IMR-90 (cell line): Measurements from ENCODE around the gene CAPN2. TPM values are rescaled to one million over a fixed set of nuclear protein-coding genes. Genes with fewer than 3 reads are reported as not detected.

Experiments used
- ATAC-seq: fragments of 200-7000 bp; cut with Tn5 transposase; 2 replicates; pipeline ENCODE4 v1.9.1; 2020; ENCODE audit warnings: low read depth, mild to moderate bottlenecking, moderate library complexity
- BruUV-seq: library from RNA; stranded (reverse); fragments of 400-500 nt; replicated peaks from 2 replicates; lab custom pipeline; 2021; lab: Mats Ljungman, UMichigan
- CTCF ChIA-PET: fragments of 300-600 bp; formaldehyde crosslinking; extraction: SDS; loops from one replicate; lab custom pipeline; 2021; ENCODE audit warnings: antibody characterized with exemption; lab: Yijun Ruan, JAX
- POLR2A ChIA-PET: fragments of 300-600 bp; sonication (Branson Sonifier 250); formaldehyde crosslinking; loops from one replicate; lab custom pipeline; 2022; ENCODE audit warnings: antibody characterized with exemption; ENCODE audit not compliant: unreplicated experiment; lab: Charles Lee
- DNase-seq: peaks from one replicate; pipeline ENCODE4 v3.0.0; 2013
- H2AFZ ChIP-seq: replicated peaks from 2 replicates; pipeline ENCODE3; 2013; ENCODE audit warnings: low read length, mild to moderate bottlenecking; ENCODE audit not compliant: poor library complexity
- H2AK5ac ChIP-seq: 2 replicates; pipeline ENCODE4 v1.6.1; 2013; ENCODE audit warnings: low read depth, low read length, inconsistent platforms
- H2AK9ac ChIP-seq: replicated peaks from 2 replicates; pipeline ENCODE3; 2013; ENCODE audit warnings: mild to moderate bottlenecking, low read depth, low read length, moderate library complexity; ENCODE audit not compliant: poor library complexity
- H2BK120ac ChIP-seq: 2 replicates; pipeline ENCODE4 v1.6.1; 2013; ENCODE audit warnings: low read depth, low read length, inconsistent platforms
- H2BK15ac ChIP-seq: 3 replicates; pipeline ENCODE4 v1.6.1; 2013; ENCODE audit warnings: low read depth, low read length, inconsistent platforms
- H2BK20ac ChIP-seq: 2 replicates; pipeline ENCODE4 v1.6.1; 2013; ENCODE audit warnings: low read depth, mild to moderate bottlenecking, inconsistent platforms, low read length, moderate library complexity
- H2BK5ac ChIP-seq: 2 replicates; pipeline ENCODE4 v1.6.1; 2013; ENCODE audit warnings: mild to moderate bottlenecking, low read depth, low read length, inconsistent platforms; ENCODE audit not compliant: poor library complexity, severe bottlenecking
- H3K14ac ChIP-seq: replicated peaks from 2 replicates; pipeline ENCODE4 v1.6.1; 2013; ENCODE audit warnings: low read depth, low read length, inconsistent platforms
- H3K18ac ChIP-seq: 2 replicates; pipeline ENCODE4 v1.6.1; 2013; ENCODE audit warnings: low read depth, low read length, control low read depth
- H3K23ac ChIP-seq: 2 replicates; pipeline ENCODE4 v1.6.1; 2013; ENCODE audit warnings: low read depth, low read length, inconsistent platforms
- H3K27ac ChIP-seq: 2 replicates; pipeline ENCODE4 v1.5.1; 2013; ENCODE audit warnings: mild to moderate bottlenecking, control low read depth, low read length; ENCODE audit not compliant: insufficient read depth
- H3K27me3 ChIP-seq: 2 replicates; pipeline ENCODE4 v1.6.1; 2013; ENCODE audit warnings: low read length; ENCODE audit not compliant: control insufficient read depth, insufficient read depth
- H3K36me3 ChIP-seq: 2 replicates; pipeline ENCODE4 v1.6.1; 2013; ENCODE audit warnings: low read length, mixed read lengths; ENCODE audit not compliant: control insufficient read depth, insufficient read depth
- H3K4ac ChIP-seq: 2 replicates; pipeline ENCODE4 v1.6.1; 2013; ENCODE audit warnings: low read depth, low read length, inconsistent platforms
- H3K4me1 ChIP-seq: 2 replicates; pipeline ENCODE4 v1.6.1; 2013; ENCODE audit warnings: low read length, mixed read lengths; ENCODE audit not compliant: control insufficient read depth, insufficient read depth
- H3K4me2 ChIP-seq: 2 replicates; pipeline ENCODE4 v1.6.1; 2013; ENCODE audit warnings: low read depth, mild to moderate bottlenecking, control low read depth, low read length, moderate library complexity
- H3K4me3 ChIP-seq: 2 replicates; pipeline ENCODE4 v1.5.1; 2013; ENCODE audit warnings: low read depth, mild to moderate bottlenecking, control low read depth, low read length, moderate library complexity; ENCODE audit not compliant: insufficient read depth
- H3K56ac ChIP-seq: 2 replicates; pipeline ENCODE4 v1.6.1; 2013; ENCODE audit warnings: low read length, inconsistent platforms; ENCODE audit not compliant: insufficient read depth; ENCODE audit errors: extremely low read depth
- H3K79me1 ChIP-seq, 2 experiments: 2 replicates each; pipeline ENCODE4 v1.6.1; 2013; ENCODE audit warnings: low read length in 2 of 2, inconsistent platforms in 1 of 2, low read depth in 1 of 2
- H3K9ac ChIP-seq: 2 replicates; pipeline ENCODE4 v1.6.1; 2013; ENCODE audit warnings: low read depth, low read length, control low read depth
- H3K9me1 ChIP-seq: 2 replicates; pipeline ENCODE4 v1.6.1; 2013; ENCODE audit warnings: low read length, inconsistent platforms; ENCODE audit not compliant: insufficient read depth
- H3K9me3 ChIP-seq: 2 replicates; pipeline ENCODE4 v1.6.1; 2013; ENCODE audit warnings: low read length; ENCODE audit not compliant: control insufficient read depth, insufficient read depth
- H4K20me1 ChIP-seq: 2 replicates; pipeline ENCODE4 v1.6.1; 2013; ENCODE audit warnings: low read length, inconsistent platforms; ENCODE audit not compliant: insufficient read depth
- H4K5ac ChIP-seq: 2 replicates; pipeline ENCODE4 v1.6.1; 2013; ENCODE audit warnings: mild to moderate bottlenecking, low read depth, low read length, control low read depth
- H4K8ac ChIP-seq, 2 experiments: 2 replicates each; pipeline ENCODE4 v1.6.1; 2013; ENCODE audit warnings: low read depth in 2 of 2, low read length in 2 of 2, control low read depth in 1 of 2, inconsistent platforms in 1 of 2
- H4K91ac ChIP-seq: 2 replicates; pipeline ENCODE4 v1.6.1; 2013; ENCODE audit warnings: low read depth, low read length, inconsistent platforms; ENCODE audit not compliant: insufficient read depth
- BHLHE40 ChIP-seq: fragments of 150-350 bp; IDR thresholded peaks from 2 replicates; pipeline ENCODE4 v1.6.1; 2016; ENCODE audit warnings: mild to moderate bottlenecking, low read depth, low read length
- CEBPB ChIP-seq: IDR thresholded peaks from 2 replicates; pipeline ENCODE4 v1.6.1; 2012; ENCODE audit warnings: low read depth, low read length, improper control_type of control experiment
- CHD1 ChIP-seq: IDR thresholded peaks from 2 replicates; pipeline ENCODE4 v1.6.1; 2012; ENCODE audit warnings: low read depth, low read length, improper control_type of control experiment
- ELK1 ChIP-seq: fragments of 150-350 bp; IDR thresholded peaks from 2 replicates; pipeline ENCODE4 v1.6.1; 2016; ENCODE audit warnings: low read depth, mild to moderate bottlenecking, low read length, moderate library complexity, borderline replicate concordance
- MAFK ChIP-seq: IDR thresholded peaks from 2 replicates; pipeline ENCODE4 v1.6.1; 2012; ENCODE audit warnings: low read depth, low read length, improper control_type of control experiment
- MXI1 ChIP-seq: IDR thresholded peaks from 2 replicates; pipeline ENCODE4 v1.6.1; 2012; ENCODE audit warnings: low read depth, mild to moderate bottlenecking, low read length, moderate library complexity, borderline replicate concordance
- NFE2L2 ChIP-seq: fragments of 150-350 bp; IDR thresholded peaks from 2 replicates; pipeline ENCODE4 v1.6.1; 2016; ENCODE audit warnings: low read depth, mild to moderate bottlenecking, low read length
- RAD21 ChIP-seq: IDR thresholded peaks from 2 replicates; pipeline ENCODE4 v1.6.1; 2012; ENCODE audit warnings: low read length, improper control_type of control experiment
- RCOR1 ChIP-seq: IDR thresholded peaks from 2 replicates; pipeline ENCODE4 v1.6.1; 2012; ENCODE audit warnings: mild to moderate bottlenecking, low read length, improper control_type of control experiment; ENCODE audit not compliant: insufficient replicate concordance
- RFX5 ChIP-seq: IDR thresholded peaks from 2 replicates; pipeline ENCODE4 v1.8.0; 2012; ENCODE audit warnings: low read depth, mild to moderate bottlenecking, low read length, moderate library complexity
- USF2 ChIP-seq: fragments of 150-350 bp; IDR thresholded peaks from 2 replicates; pipeline ENCODE4 v1.6.1; 2017; ENCODE audit warnings: mild to moderate bottlenecking, antibody characterized with exemption, low read length, low read depth
- WGBS, 2 experiments: methylation state at CpG; one replicate each; pipeline versions ENCODE4 v1.1.5 to v1.1.7; 2013; ENCODE audit warnings: missing lambda C conversion rate in 2 of 2; ENCODE audit not compliant: insufficient read length in 1 of 2; ENCODE audit errors: extremely low coverage in 2 of 2; 5-methylcytosine and 5-hydroxymethylcytosine counted together
- dilution Hi-C: fragments of 300-500 bp; cut with HindIII; formaldehyde crosslinking; loops from one replicate; pipeline ENCODE4 v1.14.3; 2018; ENCODE audit warnings: low sequenced_read_pairs; ENCODE audit not compliant: unreplicated experiment
- in situ Hi-C: fragments of 300-500 bp; cut with MboI; formaldehyde crosslinking; loops from 3 replicates; pipeline ENCODE4 v1.14.3; 2019; ENCODE audit warnings: low sequenced_read_pairs, inconsistent platforms, mixed read lengths
- intact Hi-C: fragments of 100-400 bp; cut with micrococcal nuclease; formaldehyde crosslinking; loops from 2 replicates; pipeline ENCODE4 v1.10.0; 2022
- polyA plus RNA-seq, 3 experiments: library from polyadenylated mRNA; depleted of rRNA; stranded (reverse); fragments of >200 nt; gene quantifications; 2 replicates each; pipeline ENCODE4 v1.2.3, GENCODE V29; 2012; ENCODE audit warnings: low replicate concordance in 1 of 3
- total RNA-seq: library from RNA; depleted of rRNA; stranded (reverse); fragments of >200 nt; gene quantifications from 2 replicates; pipeline ENCODE4 v1.2.3, GENCODE V29; 2012

The CAPN2 gene
- total and polyA plus RNA-seq, 2 of the 4 experiments (the other 2 are of a cell fraction) = 339 to 430 TPM

- ChIA-PET CTCF (interaction anchor here (0.7 to 1.0 kb wide), 2 partner anchors 333 to 536 kb away, joined by 3 read pairs; no protein-coding TSS in a partner anchor), POLR2A (no interaction called here)
- H2BK15ac ChIP-seq = no peak overlapping the region
- DNase-seq (no peak), ATAC-seq (no peak)
- H3K36me3 ChIP-seq = no peaks in the 10 kb centered on the region
- H3K18ac ChIP-seq = no peak overlapping the region
- no peak overlapping the region for H3K4me2 ChIP-seq
- TF ChIP-seq RAD21 (no peak), BHLHE40 (no peak), ELK1 (no peak), MAFK (no peak), CHD1 (no peak), MXI1 (no peak), USF2 (no peak), RFX5 (no peak), NFE2L2 (no peak), RCOR1 (no peak), CEBPB (no peak)
- H3K4me1 ChIP-seq = no peaks in the 10 kb centered on the region
- intact Hi-C loops (no loop called here), in situ Hi-C loops (no loop called here), dilution Hi-C loops (no loop called here)
- BruUV-seq = no TSS peak
- peaks cover 2% of the 10 kb centered on the region for H3K27me3 ChIP-seq
- no peak overlapping the region for H3K9ac ChIP-seq
- H2AK9ac ChIP-seq = peak overlapping the region; percentile 57
- H4K20me1 ChIP-seq = no peaks in the 10 kb centered on the region
- peaks cover under 1% of the 10 kb centered on the region; the same call in 1 of the 2 replicates for H3K9me3 ChIP-seq
- no peak overlapping the region for H4K5ac ChIP-seq
- H3K56ac ChIP-seq = no peak overlapping the region
- H2AFZ ChIP-seq = peak overlapping the region; percentile 5
- no CpG with 5 or more reads among the region's 6 CpGs for whole genome bisulfite sequencing, 2 experiments
- H3K79me1 ChIP-seq = no peaks in the 10 kb centered on the region
- no peak overlapping the region for H3K23ac ChIP-seq
- no peak overlapping the region for H2BK120ac ChIP-seq
- no peak overlapping the region for H3K4ac ChIP-seq
- no peak overlapping the region for H3K14ac ChIP-seq
- no peak overlapping the region for H3K4me3 ChIP-seq
- no peak overlapping the region for H2AK5ac ChIP-seq
- H3K27ac ChIP-seq = no peak overlapping the region
- no peak overlapping the region for H4K8ac ChIP-seq
- H4K91ac ChIP-seq = no peak overlapping the region
- no peak overlapping the region for H2BK5ac ChIP-seq
- no peak overlapping the region for H2BK20ac ChIP-seq
- no peaks in the 10 kb centered on the region for H3K9me1 ChIP-seq
These were observed 43.1 kb upstream of the CAPN2 start for GRCh38 chr1:223669003-223669795.
